Suprapubic skin (tissue), 4 donors: ENCODE data around the gene NFATC2. TPM values are rescaled to one million over a fixed set of nuclear protein-coding genes. Genes with fewer than 3 reads are reported as not detected.
A peak's percentile ranks its signal among the peaks of the same experiment; 100 is the strongest.

Source experiments
- DNase-seq, 2 donors: peaks; one replicate each; pipeline ENCODE4 v3.0.0-alpha.2; 2019; ENCODE audit warnings: low spot score in 2 of 2
- H3K27ac ChIP-seq: fragments of 200-600 bp; sonication (generic); one replicate; pipeline ENCODE4 v1.5.1; 2019
- H3K27me3 ChIP-seq: fragments of 200-600 bp; sonication (generic); one replicate; pipeline ENCODE4 v1.5.1; 2019
- H3K36me3 ChIP-seq: fragments of 200-600 bp; sonication (generic); one replicate; pipeline ENCODE4 v1.5.1; 2019
- H3K4me1 ChIP-seq: fragments of 200-600 bp; sonication (generic); one replicate; pipeline ENCODE4 v1.5.1; 2019
- H3K4me3 ChIP-seq: fragments of 200-600 bp; sonication (generic); one replicate; pipeline ENCODE4 v1.5.1; 2019; ENCODE audit warnings: mild to moderate bottlenecking
- H3K9me3 ChIP-seq: fragments of 200-600 bp; sonication (generic); one replicate; pipeline ENCODE4 v1.5.1; 2019
- CTCF ChIP-seq, 2 donors: fragments of 200-600 bp in 1 of 2; fragments of 450-650 bp in 1 of 2; sonication (generic) in 1 of 2; IDR thresholded peaks; one replicate each; pipeline ENCODE4 v1.5.1; 2016 to 2019; ENCODE audit warnings: antibody characterized with exemption in 2 of 2, mild to moderate bottlenecking in 1 of 2, moderate library complexity in 1 of 2
- EP300 ChIP-seq: sonication (generic); formaldehyde crosslinking; IDR thresholded peaks from one replicate; pipeline ENCODE4 v1.6.1; 2017; ENCODE audit warnings: antibody characterized with exemption
- POLR2A ChIP-seq, 2 donors: fragments of 450-650 bp; IDR thresholded peaks; one replicate each; pipeline ENCODE4 v1.6.1; 2017; ENCODE audit warnings: antibody characterized with exemption in 2 of 2, mild to moderate bottlenecking in 2 of 2, moderate library complexity in 2 of 2
- POLR2AphosphoS5 ChIP-seq, 3 donors: sonication (generic); formaldehyde crosslinking; IDR thresholded peaks; one replicate each; pipeline ENCODE4 v1.6.1; 2017; ENCODE audit warnings: antibody characterized with exemption in 3 of 3
- WGBS: methylation state at CpG from one replicate; pipeline ENCODE4 v1.1.5; 2018; 5-methylcytosine and 5-hydroxymethylcytosine counted together
- total RNA-seq, 4 donors: library from RNA; depleted of rRNA; stranded (reverse); fragments of >200 nt; gene quantifications; one replicate each; pipeline ENCODE4 v1.1.0, GENCODE V29; 2016

NFATC2 gene
- total RNA-seq, 4 donors from 2014 or later, result 5.4 to 15.7 (median 8.4) TPM

GRCh38 chr20:51492167-51493092, 50.1 kb downstream of the NFATC2 start:
- Histone ChIP-seq H3K27me3 (no peaks in the 10 kb centered on the region), H3K27ac (peak overlapping the region; percentile 66), H3K4me3 (peak overlapping the region; percentile 41), H3K36me3 (no peaks in the 10 kb centered on the region), H3K9me3 (no peaks in the 10 kb centered on the region), H3K4me1 (peaks cover 40% of the 10 kb centered on the region)
- peak; percentile 71 to 83 for DNase-seq
- WGBS, result 21% methylated on average over 34 of the region's 47 CpGs
- TF ChIP-seq EP300 (no peak), CTCF (IDR thresholded peaks at IDR 0.05) (no peak), POLR2AphosphoS5 (IDR thresholded peaks at IDR 0.05) (no peak), POLR2A (IDR thresholded peaks at IDR 0.05) (no peak)

- peaks cover 35% of the 10 kb centered on the region for H3K4me1 ChIP-seq
- H3K9me3 ChIP-seq, result no peaks in the 10 kb centered on the region
- DNase-seq, result peak; percentile 41 to 47
- TF ChIP-seq POLR2A (IDR thresholded peaks at IDR 0.05) (no peak), POLR2AphosphoS5 (IDR thresholded peaks at IDR 0.05) (no peak), CTCF (IDR thresholded peaks at IDR 0.05) (no peak), EP300 (no peak)
- no peaks in the 10 kb centered on the region for H3K27me3 ChIP-seq
- H3K4me3 ChIP-seq, result no peak overlapping the region
- H3K27ac ChIP-seq, result peak overlapping the region; percentile 66
- 66% methylated on average over 11 of the region's 11 CpGs for WGBS
- no peaks in the 10 kb centered on the region for H3K36me3 ChIP-seq
These were observed 51.1 kb downstream of the NFATC2 start for GRCh38 chr20:51491393-51491792.

- TF ChIP-seq POLR2AphosphoS5 (IDR thresholded peaks at IDR 0.05), result no peak
- no peak for TF ChIP-seq POLR2A (IDR thresholded peaks at IDR 0.05)
- H3K27ac ChIP-seq, result no peak overlapping the region
- WGBS, result 95% methylated on average over 2 of the region's 2 CpGs
- no peaks in the 10 kb centered on the region for H3K9me3 ChIP-seq
- no peaks in the 10 kb centered on the region for H3K36me3 ChIP-seq
- H3K4me3 ChIP-seq, result no peak overlapping the region
- no peaks in the 10 kb centered on the region for H3K27me3 ChIP-seq
- DNase-seq, result no peak
- peaks cover 28% of the 10 kb centered on the region for H3K4me1 ChIP-seq
These were observed 51.9 kb downstream of the NFATC2 start for GRCh38 chr20:51490635-51491034.

GRCh38 chr20:51489611-51490010, 52.9 kb downstream of the NFATC2 start:
- TF ChIP-seq POLR2AphosphoS5 (IDR thresholded peaks at IDR 0.05) (no peak), POLR2A (IDR thresholded peaks at IDR 0.05) (no peak), EP300 (no peak), CTCF (IDR thresholded peaks at IDR 0.05) (no peak)
- WGBS, result 96% methylated on average over 7 of the region's 7 CpGs

GRCh38 chr20:51488331-51488730, 54.2 kb downstream of the NFATC2 start:
- no peak for DNase-seq
- WGBS, result 84% methylated on average over 5 of the region's 5 CpGs
- no peaks in the 10 kb centered on the region for H3K27me3 ChIP-seq
- no peak overlapping the region for H3K4me3 ChIP-seq
- H3K9me3 ChIP-seq, result no peaks in the 10 kb centered on the region
- no peaks in the 10 kb centered on the region for H3K36me3 ChIP-seq
- peaks cover 39% of the 10 kb centered on the region for H3K4me1 ChIP-seq
- TF ChIP-seq EP300, result no peak
- TF ChIP-seq POLR2A (IDR thresholded peaks at IDR 0.05), result no peak
- TF ChIP-seq POLR2AphosphoS5 (IDR thresholded peaks at IDR 0.05), result no peak
- TF ChIP-seq CTCF (IDR thresholded peaks at IDR 0.05), result no peak
- H3K27ac ChIP-seq, result no peak overlapping the region

More at GRCh38 chr20:51489611-51490010, 52.9 kb downstream of the NFATC2 start:
- H3K4me3 ChIP-seq, result no peak overlapping the region
- H3K9me3 ChIP-seq, result no peaks in the 10 kb centered on the region
- no peak overlapping the region for H3K27ac ChIP-seq
- no peak for DNase-seq
- no peaks in the 10 kb centered on the region for H3K27me3 ChIP-seq
- H3K36me3 ChIP-seq, result no peaks in the 10 kb centered on the region
- peaks cover 28% of the 10 kb centered on the region for H3K4me1 ChIP-seq
